Ishikawa (cell line): ENCODE results near the gene ZP3.

Experiments
- TAF1 ChIP-seq: IDR thresholded peaks from 2 replicates; pipeline ENCODE4 v1.6.1; 2012; ENCODE audit warnings: low read depth, mild to moderate bottlenecking
- TEAD4 ChIP-seq: IDR thresholded peaks from 2 replicates; pipeline ENCODE4 v1.6.1; 2012
- TF ChIP-seq, protein P1 (sequence below): IDR thresholded peaks from 2 replicates; pipeline ENCODE4 v1.6.1; 2012

DNA sequence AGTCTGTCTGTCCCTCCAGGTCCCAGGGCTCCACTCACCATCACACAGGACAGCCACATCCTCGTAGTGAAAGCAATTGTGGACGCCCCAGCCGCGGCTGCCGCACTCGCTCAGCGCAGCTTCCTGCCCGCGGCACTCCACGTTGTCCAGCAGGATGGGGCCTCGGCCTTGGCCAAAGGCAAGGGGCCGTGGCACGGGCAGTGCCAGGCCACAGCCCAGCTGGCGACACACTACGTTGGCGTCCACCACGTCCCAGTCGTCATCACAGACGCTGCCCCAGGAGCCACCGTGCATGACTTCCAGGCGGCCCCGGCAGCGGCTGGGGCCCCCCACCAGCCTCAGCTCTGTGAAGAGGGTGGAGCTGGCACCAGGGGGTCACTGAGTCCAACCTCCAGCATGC, 24.5 kb upstream of the ZP3 start:
- TF ChIP-seq TEAD4 = no peak
- no peak for TF ChIP-seq TAF1
- TF ChIP-seq, protein P1, sequence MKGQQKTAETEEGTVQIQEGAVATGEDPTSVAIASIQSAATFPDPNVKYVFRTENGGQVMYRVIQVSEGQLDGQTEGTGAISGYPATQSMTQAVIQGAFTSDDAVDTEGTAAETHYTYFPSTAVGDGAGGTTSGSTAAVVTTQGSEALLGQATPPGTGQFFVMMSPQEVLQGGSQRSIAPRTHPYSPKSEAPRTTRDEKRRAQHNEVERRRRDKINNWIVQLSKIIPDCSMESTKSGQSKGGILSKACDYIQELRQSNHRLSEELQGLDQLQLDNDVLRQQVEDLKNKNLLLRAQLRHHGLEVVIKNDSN = no peak
